ENCODE measurements around the gene BTN1A1.

- TF ChIP-seq RARB (CRISPR knock-in tag; IDR thresholded peaks at IDR 0.05): no peak
- TF ChIP-seq PATZ1 (CRISPR knock-in tag; IDR thresholded peaks at IDR 0.05; ENCODE audit: borderline replicate concordance): no peak
- no peak for TF ChIP-seq TSHZ2 (CRISPR knock-in tag; IDR thresholded peaks at IDR 0.05)
- TF ChIP-seq TCF4 (CRISPR knock-in tag; IDR thresholded peaks at IDR 0.05; ENCODE audit: borderline replicate concordance): no peak
- TF ChIP-seq CSRNP3 (CRISPR knock-in tag; IDR thresholded peaks at IDR 0.05): no peak
- no peak for TF ChIP-seq CSDC2 (CRISPR knock-in tag; IDR thresholded peaks at IDR 0.05)
- no peak for TF ChIP-seq CREB5 (CRISPR knock-in tag; IDR thresholded peaks at IDR 0.05; ENCODE audit: low read depth)
- TF ChIP-seq ZFP30 (CRISPR knock-in tag; IDR thresholded peaks at IDR 0.05): no peak
- TF ChIP-seq SNAI2 (CRISPR knock-in tag; IDR thresholded peaks at IDR 0.05): no peak
Measured at GRCh38 chr6:26525838-26526237, 25.7 kb downstream of the BTN1A1 start.
